ENCODE measurements around the gene CHMP2B.
"Not testable (repeated sequence)": the region's sequence is repeated elsewhere in the genome, so short reads cannot be mapped to it uniquely, and the experiment has no call there.

The CHMP2B gene

GRCh38 chr3:87233805-87234204 is 6.7 kb downstream of the CHMP2B start:
- DNase-seq = no peak

- DNase-seq = no peak
Measured at GRCh38 chr3:87236093-87236492, 9.0 kb downstream of the CHMP2B start.

GRCh38 chr3:87246662-87247429 is 19.7 kb downstream of the CHMP2B start:
- DNase-seq = no peak

- no peak for DNase-seq
Measured at GRCh38 chr3:87247430-87247773, 20.3 kb downstream of the CHMP2B start.

- DNase-seq = not testable (repeated sequence)
Measured at GRCh38 chr3:87248231-87248630, 21.1 kb downstream of the CHMP2B start.

- DNase-seq = no peak
Measured at GRCh38 chr3:87248831-87249230, 21.7 kb downstream of the CHMP2B start.

- DNase-seq = no peak
Measured at GRCh38 chr3:87250009-87250408, 22.9 kb downstream of the CHMP2B start.

- DNase-seq = no peak
Measured at GRCh38 chr3:87260270-87260669, 33.2 kb downstream of the CHMP2B start.

GRCh38 chr3:87261925-87262324 is 34.8 kb downstream of the CHMP2B start:
- DNase-seq = no peak

GRCh38 chr3:87267953-87268645 is 41.0 kb downstream of the CHMP2B start:
- no peak for DNase-seq

GRCh38 chr3:87268646-87269211 is 41.6 kb downstream of the CHMP2B start:
- DNase-seq = no peak

GRCh38 chr3:87269723-87270122 is 42.6 kb downstream of the CHMP2B start:
- DNase-seq = no peak

GRCh38 chr3:87270908-87271700 is 44.0 kb downstream of the CHMP2B start:
- no peak for DNase-seq

- no peak for DNase-seq
Measured at GRCh38 chr3:87272718-87273341, 45.7 kb downstream of the CHMP2B start.

- DNase-seq = no peak
Measured at GRCh38 chr3:87276484-87276883, 49.4 kb downstream of the CHMP2B start, which contains the start of gene POU1F1. Gene POU1F1, minus strand, starts transcription at chr3:87276584. Its CDS starts 122 bp downstream, at chr3:87276462.

- DNase-seq = no peak
Measured at GRCh38 chr3:87287011-87287410, 59.9 kb downstream of the CHMP2B start.

- no peak for DNase-seq
Measured at GRCh38 chr3:87288446-87288845, 61.3 kb downstream of the CHMP2B start.

GRCh38 chr3:87298111-87298718 is 71.1 kb downstream of the CHMP2B start:
- peak; percentile 6 for DNase-seq

GRCh38 chr3:87305031-87305430 is 77.9 kb downstream of the CHMP2B start:
- DNase-seq = not testable (repeated sequence)
